GM12891 (cell line): ENCODE data around the gene GPR82.

ENCODE experiments used
- POLR2A ChIP-seq: IDR thresholded peaks from 2 replicates; pipeline ENCODE4 v1.6.1; 2011; ENCODE audit warnings: low read depth, low read length, control low read depth
- POLR2AphosphoS5 ChIP-seq: IDR thresholded peaks from 2 replicates; pipeline ENCODE4 v1.6.1; 2011; ENCODE audit warnings: low read depth, low read length, control low read depth
- SPI1 ChIP-seq: IDR thresholded peaks from 2 replicates; pipeline ENCODE4 v1.6.1; 2011; ENCODE audit warnings: low read depth, low read length, control low read depth
- TAF1 ChIP-seq: IDR thresholded peaks from 2 replicates; pipeline ENCODE4 v1.6.1; 2011; ENCODE audit warnings: low read depth, low read length, control low read depth

GRCh38 chrX:41722816-41723618 lies 964 bp upstream of the GPR82 start:
- TF ChIP-seq POLR2AphosphoS5 (no peak), SPI1 (no peak), TAF1 (no peak), POLR2A (no peak)
